Spinal cord (tissue), 10 donors: ENCODE data around the gene RPRD1B. TPM values are rescaled to one million over a fixed set of nuclear protein-coding genes. Genes with fewer than 3 reads are reported as not detected.

ENCODE experiments used
- DNase-seq, 6 donors: peaks; one replicate each; pipeline versions ENCODE4 v3.0.0 to v3.0.0-alpha.2; 2013 to 2015; ENCODE audit warnings: low spot score in 6 of 6, low read depth in 4 of 6
- H3K27ac ChIP-seq: one replicate; pipeline ENCODE4 v1.5.1; 2013; ENCODE audit warnings: low read depth, low read length, control low read depth
- H3K27me3 ChIP-seq: one replicate; pipeline ENCODE4 v1.6.1; 2013; ENCODE audit warnings: low read length; ENCODE audit not compliant: control insufficient read depth, insufficient read depth
- H3K36me3 ChIP-seq: one replicate; pipeline ENCODE4 v1.6.1; 2013; ENCODE audit warnings: low read length; ENCODE audit not compliant: control insufficient read depth, insufficient read depth
- H3K4me1 ChIP-seq: one replicate; pipeline ENCODE4 v1.6.1; 2013; ENCODE audit warnings: low read length; ENCODE audit not compliant: control insufficient read depth, insufficient read depth
- H3K4me3 ChIP-seq: one replicate; pipeline ENCODE4 v1.5.1; 2013; ENCODE audit warnings: low read depth, low read length, control low read depth
- H3K9me3 ChIP-seq: one replicate; pipeline ENCODE4 v1.6.1; 2013; ENCODE audit warnings: low read length; ENCODE audit not compliant: control insufficient read depth, insufficient read depth
- WGBS: methylation state at CpG from one replicate; pipeline ENCODE4 v1.1.5; 2013; ENCODE audit warnings: missing lambda C conversion rate; ENCODE audit not compliant: insufficient coverage; 5-methylcytosine and 5-hydroxymethylcytosine counted together
- polyA plus RNA-seq, 2 donors: library from polyadenylated mRNA; unstranded; fragments of 120-200 nt; gene quantifications; one replicate each; pipeline ENCODE4 v1.2.1, GENCODE V29; 2013; ENCODE audit not compliant: insufficient read length in 2 of 2
- total RNA-seq, 2 donors: library from RNA; depleted of rRNA in 1 of 2; stranded (reverse); fragments of 120-200 nt in 1 of 2; fragments of >200 nt in 1 of 2; gene quantifications; one replicate each; pipeline versions ENCODE4 v1.2.3 to v1.2.4, GENCODE V29; 2013 to 2014
- donor health status: healthy.

Gene RPRD1B
- total and polyA plus RNA-seq, 4 donors: 25.4 to 32.6 (median 27.6) TPM

DNA sequence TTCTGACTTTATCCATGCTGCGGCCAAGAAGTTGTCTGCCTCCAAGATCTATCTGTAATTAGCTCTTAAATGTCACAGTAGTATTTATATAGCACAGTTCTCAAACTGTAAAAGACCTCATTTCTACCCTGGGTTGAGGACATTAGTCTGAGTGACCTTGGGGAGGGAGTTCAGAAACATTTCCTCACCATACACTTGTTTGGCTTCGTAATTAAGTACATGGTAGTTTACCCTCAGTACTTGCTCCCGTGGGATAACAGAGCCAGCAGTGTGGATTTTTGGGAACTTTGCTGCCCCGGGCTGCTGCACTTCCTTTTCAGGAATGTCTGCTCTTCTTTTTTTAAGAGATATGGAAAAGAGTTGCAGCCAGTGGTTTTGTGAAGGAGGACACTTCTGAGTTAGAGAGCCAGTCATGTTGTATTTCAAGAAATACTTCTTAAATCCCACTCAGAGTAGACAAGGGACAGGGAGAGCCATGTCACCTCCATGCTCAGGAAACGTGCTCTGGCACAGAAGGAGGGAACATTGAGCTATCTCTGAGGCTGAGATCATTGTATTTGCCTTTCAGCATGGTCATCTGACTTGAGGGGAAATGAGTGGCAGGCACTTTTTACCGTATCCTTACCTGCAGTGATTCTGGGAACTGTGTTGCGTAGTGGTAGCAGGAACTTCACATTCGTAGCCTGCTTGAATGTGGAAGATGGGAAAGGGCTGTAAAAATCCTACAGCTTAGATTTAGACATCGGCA, 33.6 kb downstream of the RPRD1B start:
- H3K36me3 ChIP-seq: peaks cover 37% of the 10 kb centered on the region
- 57% methylated on average over 4 of the region's 9 CpGs for WGBS

DNA sequence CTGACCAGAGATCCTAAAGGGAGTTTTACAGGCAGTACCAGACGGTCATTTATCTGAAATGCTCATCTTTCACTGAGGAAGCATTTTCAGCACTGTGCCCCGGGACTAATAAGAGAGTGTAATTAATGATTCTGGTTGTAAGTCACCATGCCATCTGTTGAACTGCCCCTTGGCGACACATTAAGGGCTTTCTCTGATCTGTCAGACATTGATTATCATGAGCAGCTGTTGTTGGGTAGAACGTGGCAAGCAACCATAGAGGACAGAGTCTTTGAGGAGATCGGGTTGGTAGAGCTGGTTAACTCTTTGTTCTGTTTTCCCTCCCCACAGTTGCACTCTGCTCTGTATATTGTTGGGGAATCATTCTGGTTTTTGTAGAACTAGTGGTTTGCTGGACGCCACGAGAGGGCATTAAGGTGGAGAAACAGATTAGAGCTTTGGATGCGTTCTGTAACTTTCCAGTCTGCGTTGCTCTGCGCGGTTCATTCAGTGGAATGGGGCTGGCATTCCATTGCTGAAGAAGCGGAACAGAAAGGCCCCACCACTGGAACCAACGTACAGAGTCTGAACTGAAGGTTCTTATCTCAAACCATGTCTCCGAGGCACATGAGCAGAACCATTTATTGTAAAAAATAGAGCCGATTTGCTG, 34.3 kb downstream of the RPRD1B start:
- Histone ChIP-seq H3K27ac (no peak overlapping the region), H3K9me3 (no peaks in the 10 kb centered on the region), H3K27me3 (no peaks in the 10 kb centered on the region), H3K36me3 (peaks cover 32% of the 10 kb centered on the region), H3K4me1 (no peaks in the 10 kb centered on the region), H3K4me3 (no peak overlapping the region)
- DNase-seq: peak in 3 of 6 donors; percentile 32 to 92 (median 64)
- WGBS: 57% methylated on average over 11 of the region's 15 CpGs

More for the DNA sequence above, 33.6 kb downstream of the RPRD1B start:
- H3K27me3 ChIP-seq: no peaks in the 10 kb centered on the region
- no peaks in the 10 kb centered on the region for H3K4me1 ChIP-seq
- no peak for DNase-seq
- no peaks in the 10 kb centered on the region for H3K9me3 ChIP-seq
- H3K4me3 ChIP-seq: no peak overlapping the region
- no peak overlapping the region for H3K27ac ChIP-seq

- H3K27me3 ChIP-seq: no peaks in the 10 kb centered on the region
- peaks cover 3% of the 10 kb centered on the region for H3K4me1 ChIP-seq
- no CpG with 5 or more reads among the region's 1 CpG for WGBS
- H3K36me3 ChIP-seq: peaks cover 30% of the 10 kb centered on the region
- no peak for DNase-seq
- H3K9me3 ChIP-seq: no peaks in the 10 kb centered on the region
- H3K4me3 ChIP-seq: no peak overlapping the region
- no peak overlapping the region for H3K27ac ChIP-seq
These were observed 39.4 kb downstream of the RPRD1B start for GRCh38 chr20:38072898-38073297.

GRCh38 chr20:38073307-38074071, 39.9 kb downstream of the RPRD1B start:
- peak in 2 of 6 donors; percentile 81 to 95 for DNase-seq
- Histone ChIP-seq H3K4me3 (no peak overlapping the region), H3K9me3 (no peaks in the 10 kb centered on the region), H3K36me3 (peaks cover 28% of the 10 kb centered on the region), H3K27ac (peak overlapping the region; percentile 16), H3K4me1 (peaks cover 3% of the 10 kb centered on the region), H3K27me3 (no peaks in the 10 kb centered on the region)
- 14% methylated on average over 2 of the region's 5 CpGs for WGBS

DNA sequence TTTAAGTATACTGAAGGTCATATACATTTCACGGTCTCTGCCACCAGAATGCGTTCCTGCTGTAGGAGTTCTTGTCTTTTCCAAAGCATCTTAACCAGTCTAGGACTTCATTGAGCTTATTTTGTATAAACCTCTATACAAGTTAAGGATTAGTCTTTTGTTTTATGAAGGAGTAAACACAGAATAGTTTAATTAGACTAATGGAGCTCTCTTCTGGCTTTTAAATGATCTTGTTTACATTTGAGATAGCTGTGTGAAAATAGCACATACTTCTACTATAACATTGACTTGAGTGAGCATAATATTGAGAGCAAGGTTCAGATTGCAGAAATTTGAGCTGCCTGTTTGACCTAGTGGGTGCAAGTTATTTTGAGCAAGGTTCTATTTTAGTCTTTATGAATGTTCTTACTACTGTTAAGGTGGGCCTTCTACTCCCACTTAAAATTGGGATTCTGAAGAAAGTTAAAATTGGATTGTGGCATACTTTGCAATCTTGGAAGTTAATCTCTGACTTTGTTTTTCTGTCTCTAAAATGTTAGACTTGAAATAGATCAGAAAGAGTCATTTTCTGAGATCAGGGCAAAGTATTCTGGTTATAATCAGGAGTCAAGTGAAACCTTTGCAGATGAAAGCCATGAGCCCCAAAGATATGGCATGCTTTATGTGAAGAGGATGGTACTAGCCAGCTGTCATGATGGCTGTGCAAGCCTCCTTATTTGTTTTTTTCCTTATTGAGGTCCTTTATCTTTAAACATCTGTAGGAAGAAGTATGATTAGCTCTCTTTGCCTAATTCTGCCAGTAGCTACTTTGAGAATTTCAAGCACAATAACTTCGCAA, 41.8 kb downstream of the RPRD1B start:
- Histone ChIP-seq H3K9me3 (no peaks in the 10 kb centered on the region), H3K4me1 (peaks cover 3% of the 10 kb centered on the region), H3K36me3 (peaks cover 24% of the 10 kb centered on the region), H3K27me3 (no peaks in the 10 kb centered on the region), H3K4me3 (no peak overlapping the region), H3K27ac (no peak overlapping the region)
- whole genome bisulfite sequencing: no CpG with 5 or more reads among the region's 3 CpGs
- no peak for DNase-seq

DNA sequence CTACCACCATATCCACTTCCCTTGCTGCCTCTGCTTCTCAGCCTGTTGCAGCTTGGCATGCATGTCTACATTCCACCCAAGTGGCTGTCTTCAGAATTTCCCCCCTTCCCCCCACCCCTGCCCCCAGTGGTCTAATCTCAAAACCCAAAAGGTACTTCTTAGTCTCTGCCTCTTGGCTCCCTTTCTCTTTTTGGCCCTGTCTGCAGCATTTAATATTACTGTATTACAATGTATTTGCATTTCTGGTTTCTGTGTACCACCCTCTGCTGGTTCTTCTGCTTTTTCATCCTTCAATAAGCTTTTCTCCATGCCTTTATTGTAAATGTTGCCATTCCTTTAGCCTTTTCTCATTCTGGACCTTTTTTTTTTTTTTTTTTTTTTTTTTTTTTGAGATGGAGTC, 43.0 kb downstream of the RPRD1B start:
- H3K27ac ChIP-seq: no peak overlapping the region
- H3K9me3 ChIP-seq: no peaks in the 10 kb centered on the region
- peaks cover 3% of the 10 kb centered on the region for H3K4me1 ChIP-seq
- H3K27me3 ChIP-seq: no peaks in the 10 kb centered on the region
- DNase-seq: no peak
- H3K36me3 ChIP-seq: peaks cover 22% of the 10 kb centered on the region
- H3K4me3 ChIP-seq: no peak overlapping the region

GRCh38 chr20:38078084-38078483, 44.5 kb downstream of the RPRD1B start:
- WGBS: 88% methylated on average over 2 of the region's 2 CpGs
- Histone ChIP-seq H3K4me3 (no peak overlapping the region), H3K36me3 (peaks cover 26% of the 10 kb centered on the region), H3K9me3 (no peaks in the 10 kb centered on the region), H3K27ac (no peak overlapping the region), H3K27me3 (no peaks in the 10 kb centered on the region), H3K4me1 (peaks cover 3% of the 10 kb centered on the region)
- DNase-seq: no peak

DNA sequence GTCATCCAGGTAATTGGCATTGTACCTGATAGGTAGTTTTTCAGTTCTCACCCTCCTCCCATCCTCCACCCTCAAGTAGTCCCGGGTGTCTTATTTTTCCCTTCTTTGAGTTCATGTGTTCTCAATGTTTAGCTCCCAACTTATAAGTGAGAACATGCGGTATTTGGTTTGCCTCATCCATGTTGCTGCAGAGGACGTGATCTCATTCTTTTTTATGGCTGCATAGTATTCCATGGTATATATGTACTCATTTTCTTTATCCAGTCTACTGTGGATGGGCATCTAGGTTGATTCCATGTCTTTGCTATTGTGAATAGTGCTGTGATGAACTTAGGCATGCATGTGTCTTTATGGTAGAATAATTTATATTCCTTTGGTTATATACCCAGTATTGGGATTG, 45.8 kb downstream of the RPRD1B start:
- Histone ChIP-seq H3K4me1 (no peaks in the 10 kb centered on the region), H3K27ac (no peak overlapping the region), H3K36me3 (peaks cover 25% of the 10 kb centered on the region), H3K9me3 (no peaks in the 10 kb centered on the region), H3K4me3 (no peak overlapping the region), H3K27me3 (no peaks in the 10 kb centered on the region)
- no peak for DNase-seq
- 88% methylated on average over 1 of the region's 3 CpGs for WGBS

DNA sequence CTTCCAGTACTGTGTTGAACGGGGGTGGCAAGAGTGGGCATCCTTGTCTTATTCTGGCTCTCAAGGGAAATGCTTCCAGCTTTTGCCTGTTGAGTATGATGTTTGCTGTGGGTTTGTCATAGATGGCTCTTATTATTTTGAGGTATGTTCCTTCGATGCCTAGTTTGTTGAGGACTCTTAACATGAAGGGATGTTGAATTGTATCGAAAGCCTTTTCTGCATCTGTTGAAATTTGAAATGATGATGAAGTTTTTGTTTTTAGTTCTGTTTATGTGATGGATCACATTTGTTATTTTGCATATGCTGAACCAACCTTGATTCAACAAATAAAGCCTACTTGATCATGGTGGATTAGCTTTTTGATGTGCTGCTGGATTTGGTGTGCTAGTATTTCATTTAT, 48.0 kb downstream of the RPRD1B start:
- WGBS: 100% methylated on average over 2 of the region's 3 CpGs
- H3K4me1 ChIP-seq: peaks cover 3% of the 10 kb centered on the region
- no peak for DNase-seq
- peaks cover 30% of the 10 kb centered on the region for H3K36me3 ChIP-seq
- H3K9me3 ChIP-seq: no peaks in the 10 kb centered on the region
- H3K27me3 ChIP-seq: no peaks in the 10 kb centered on the region
- H3K4me3 ChIP-seq: no peak overlapping the region
- H3K27ac ChIP-seq: no peak overlapping the region
